A673 (cell line): ENCODE data around the gene AATK.

ENCODE experiments used
- CTCF ChIP-seq: fragments of 300-800, 200-600 bp; sonication (generic); conservative IDR thresholded peaks from 2 replicates; pipeline ENCODE4 v1.5.1; 2017; ENCODE audit warnings: low read depth, mild to moderate bottlenecking, antibody characterized with exemption, low read length, moderate library complexity, mixed read lengths
- EZH2 ChIP-seq: fragments of 200-600 bp; sonication (generic); IDR thresholded peaks from 2 replicates; pipeline ENCODE4 v1.6.1; 2017; ENCODE audit warnings: borderline replicate concordance, low read depth, mild to moderate bottlenecking, mixed read lengths, antibody characterized with exemption, low read length; ENCODE audit not compliant: poor library complexity, severe bottlenecking

- TF ChIP-seq CTCF (no peak), EZH2 (no peak)
Measured at GRCh38 chr17:81074875-81075274, 91.1 kb downstream of the AATK start.
